Neural cell (in vitro differentiated cells): Measurements from ENCODE around the gene BRD3OS. TPM values are rescaled to one million over a fixed set of nuclear protein-coding genes. Genes with fewer than 3 reads are reported as not detected.

Source experiments
- H2AFZ ChIP-seq: fragments of 200-600, 300-800 bp; sonication (generic), shearing (Covaris generic); 2 replicates; pipeline ENCODE4 v1.6.0; 2014; ENCODE audit warnings: low read depth, mild to moderate bottlenecking, antibody characterized with exemption, low read length, moderate library complexity
- H3F3A ChIP-seq: fragments of 200-600 bp; shearing (Covaris generic); 2 replicates; pipeline ENCODE4 v1.6.1; 2016; ENCODE audit warnings: mild to moderate bottlenecking, moderate library complexity, mixed read lengths, antibody characterized with exemption, low read length; ENCODE audit not compliant: insufficient read depth, poor library complexity, severe bottlenecking
- H3K27ac ChIP-seq: fragments of 200-600, 300-800 bp; sonication (generic), shearing (Covaris generic); 2 replicates; pipeline ENCODE4 v1.5.1; 2014; ENCODE audit warnings: mild to moderate bottlenecking, low read length, moderate library complexity
- H3K27me3 ChIP-seq: fragments of 300-800, 200-600 bp; sonication (generic), shearing (Covaris generic); 2 replicates; pipeline ENCODE4 v1.6.0; 2014; ENCODE audit warnings: mild to moderate bottlenecking, low read depth, low read length, moderate library complexity; ENCODE audit not compliant: insufficient read depth
- H3K36me3 ChIP-seq: fragments of 300-800, 200-600 bp; sonication (generic), shearing (Covaris generic); 2 replicates; pipeline ENCODE4 v1.5.1; 2014; ENCODE audit warnings: mild to moderate bottlenecking, antibody characterized with exemption, low read length, moderate library complexity; ENCODE audit not compliant: insufficient read depth
- H3K4me2 ChIP-seq: fragments of 300-800, 200-600 bp; sonication (generic), shearing (Covaris generic); 2 replicates; pipeline ENCODE4 v1.6.0; 2014; ENCODE audit warnings: mild to moderate bottlenecking, low read length
- H3K4me3 ChIP-seq: fragments of 300-800, 200-600 bp; sonication (generic), shearing (Covaris generic); 2 replicates; pipeline ENCODE4 v1.5.1; 2014; ENCODE audit warnings: mild to moderate bottlenecking, low read length, moderate library complexity
- H3K79me2 ChIP-seq: fragments of 200-600 bp; shearing (Covaris generic); replicated peaks from 2 replicates; pipeline ENCODE4 v1.6.0; 2014; ENCODE audit warnings: mild to moderate bottlenecking, low read length, moderate library complexity; ENCODE audit not compliant: insufficient read depth
- H3K9ac ChIP-seq: fragments of 300-800, 200-600 bp; sonication (generic), shearing (Covaris generic); 2 replicates; pipeline ENCODE4 v1.6.1; 2016; ENCODE audit warnings: mild to moderate bottlenecking, low read length, mixed read lengths
- H3K9me2 ChIP-seq: fragments of 200-600 bp; shearing (Covaris generic); 2 replicates; pipeline ENCODE4 v1.6.1; 2016; ENCODE audit warnings: mild to moderate bottlenecking, low read length, mixed read lengths; ENCODE audit not compliant: insufficient read depth
- H3K9me3 ChIP-seq: fragments of 200-600, 300-800 bp; sonication (generic), shearing (Covaris generic); 2 replicates; pipeline ENCODE4 v1.6.1; 2016; ENCODE audit warnings: mild to moderate bottlenecking, mixed run types, low read length, moderate library complexity, mixed read lengths
- H4K20me1 ChIP-seq: fragments of 200-600 bp; shearing (Covaris generic); 2 replicates; pipeline ENCODE4 v1.6.1; 2016; ENCODE audit warnings: mild to moderate bottlenecking, mixed run types; ENCODE audit not compliant: insufficient read depth
- CTCF ChIP-seq: fragments of 450-650 bp; IDR thresholded peaks from 2 replicates; pipeline ENCODE4 v1.5.1; 2014; ENCODE audit warnings: antibody characterized with exemption, mild to moderate bottlenecking, moderate library complexity; ENCODE audit not compliant: poor library complexity, severe bottlenecking
- EP300 ChIP-seq: fragments of 450-650 bp; conservative IDR thresholded peaks from 2 replicates; pipeline ENCODE4 v1.6.1; 2014; ENCODE audit warnings: antibody characterized with exemption, mild to moderate bottlenecking, moderate library complexity; ENCODE audit not compliant: poor library complexity, severe bottlenecking
- EZH2 ChIP-seq: fragments of 200-600, 300-800 bp; shearing (Covaris generic), sonication (generic); IDR thresholded peaks from 2 replicates; pipeline ENCODE4 v1.6.1; 2014; ENCODE audit warnings: antibody characterized with exemption, low read length, borderline replicate concordance, mild to moderate bottlenecking; ENCODE audit not compliant: insufficient read depth, poor library complexity, severe bottlenecking
- MXI1 ChIP-seq: fragments of 450-650 bp; conservative IDR thresholded peaks from 2 replicates; pipeline ENCODE4 v1.6.1; 2014; ENCODE audit warnings: antibody characterized with exemption, mild to moderate bottlenecking; ENCODE audit not compliant: poor library complexity, severe bottlenecking
- RAD21 ChIP-seq: fragments of 450-650 bp; conservative IDR thresholded peaks from 2 replicates; pipeline ENCODE4 v1.6.1; 2014; ENCODE audit warnings: antibody characterized with exemption, mild to moderate bottlenecking, moderate library complexity
- REST ChIP-seq: IDR thresholded peaks from 2 replicates; pipeline ENCODE4 v1.6.1; 2012; ENCODE audit warnings: borderline replicate concordance
- SMC3 ChIP-seq: fragments of 450-650 bp; conservative IDR thresholded peaks from 2 replicates; pipeline ENCODE4 v1.6.1; 2014; ENCODE audit warnings: antibody characterized with exemption, mild to moderate bottlenecking, moderate library complexity; ENCODE audit not compliant: poor library complexity
- TAF1 ChIP-seq: IDR thresholded peaks from 2 replicates; pipeline ENCODE4 v1.6.1; 2012; ENCODE audit warnings: low read depth
- polyA plus RNA-seq: library from polyadenylated mRNA; depleted of rRNA; stranded (reverse); fragments of >200 nt; gene quantifications from 2 replicates; pipeline ENCODE4 v1.2.3, GENCODE V29; 2014

BRD3OS gene
- polyA plus RNA-seq, 1 donor from 2014 or later, result 49.5 TPM

- no peak overlapping the region for H3K4me2 ChIP-seq
- H3K27ac ChIP-seq, result no peak overlapping the region
- H3F3A ChIP-seq, result no peaks in the 10 kb centered on the region
- no peak overlapping the region for H3K4me3 ChIP-seq
- H3K9me3 ChIP-seq, result no peaks in the 10 kb centered on the region
- no peak overlapping the region for H3K9ac ChIP-seq
- H3K27me3 ChIP-seq, result no peaks in the 10 kb centered on the region
- no peaks in the 10 kb centered on the region for H3K9me2 ChIP-seq
- H3K36me3 ChIP-seq, result no peaks in the 10 kb centered on the region
- H4K20me1 ChIP-seq, result no peaks in the 10 kb centered on the region
- H3K79me2 ChIP-seq, result no peaks in the 10 kb centered on the region
- no peak overlapping the region for H2AFZ ChIP-seq
- TF ChIP-seq REST, result no peak
- TF ChIP-seq TAF1, result no peak
- no peak for TF ChIP-seq CTCF
- TF ChIP-seq EP300, result no peak
- TF ChIP-seq MXI1, result no peak
- TF ChIP-seq EZH2, result no peak
- TF ChIP-seq RAD21, result no peak
Observed at GRCh38 chr9:134010310-134011173, 14.7 kb upstream of the BRD3OS start.

- no peaks in the 10 kb centered on the region for H3K79me2 ChIP-seq
- no peak overlapping the region for H3K4me3 ChIP-seq
- no peaks in the 10 kb centered on the region for H3K9me2 ChIP-seq
- H3K4me2 ChIP-seq, result no peak overlapping the region
- H2AFZ ChIP-seq, result no peak overlapping the region
- H3K27me3 ChIP-seq, result no peaks in the 10 kb centered on the region
- H3K27ac ChIP-seq, result no peak overlapping the region
- H3K9ac ChIP-seq, result no peak overlapping the region
- TF ChIP-seq CTCF, result no peak
- TF ChIP-seq EZH2, result no peak
- TF ChIP-seq RAD21, result no peak
- no peak for TF ChIP-seq SMC3
- H4K20me1 ChIP-seq, result no peaks in the 10 kb centered on the region
- no peaks in the 10 kb centered on the region for H3K9me3 ChIP-seq
- no peaks in the 10 kb centered on the region for H3F3A ChIP-seq
- no peaks in the 10 kb centered on the region for H3K36me3 ChIP-seq
Observed at GRCh38 chr9:134011401-134011800, 13.9 kb upstream of the BRD3OS start.
